SK-N-SH (cell line): ENCODE measurements around the gene VANGL1.

Source experiments
- POLR2AphosphoS5 ChIP-seq: IDR thresholded peaks from 2 replicates; pipeline ENCODE4 v1.6.1; 2012; ENCODE audit warnings: low read depth, low read length
- TF ChIP-seq, protein P1 (sequence below): fragments of 200-600 bp; sonication (generic); IDR thresholded peaks from 2 replicates; pipeline ENCODE4 v1.6.1; 2017; ENCODE audit warnings: antibody characterized with exemption, mild to moderate bottlenecking, moderate library complexity

DNA sequence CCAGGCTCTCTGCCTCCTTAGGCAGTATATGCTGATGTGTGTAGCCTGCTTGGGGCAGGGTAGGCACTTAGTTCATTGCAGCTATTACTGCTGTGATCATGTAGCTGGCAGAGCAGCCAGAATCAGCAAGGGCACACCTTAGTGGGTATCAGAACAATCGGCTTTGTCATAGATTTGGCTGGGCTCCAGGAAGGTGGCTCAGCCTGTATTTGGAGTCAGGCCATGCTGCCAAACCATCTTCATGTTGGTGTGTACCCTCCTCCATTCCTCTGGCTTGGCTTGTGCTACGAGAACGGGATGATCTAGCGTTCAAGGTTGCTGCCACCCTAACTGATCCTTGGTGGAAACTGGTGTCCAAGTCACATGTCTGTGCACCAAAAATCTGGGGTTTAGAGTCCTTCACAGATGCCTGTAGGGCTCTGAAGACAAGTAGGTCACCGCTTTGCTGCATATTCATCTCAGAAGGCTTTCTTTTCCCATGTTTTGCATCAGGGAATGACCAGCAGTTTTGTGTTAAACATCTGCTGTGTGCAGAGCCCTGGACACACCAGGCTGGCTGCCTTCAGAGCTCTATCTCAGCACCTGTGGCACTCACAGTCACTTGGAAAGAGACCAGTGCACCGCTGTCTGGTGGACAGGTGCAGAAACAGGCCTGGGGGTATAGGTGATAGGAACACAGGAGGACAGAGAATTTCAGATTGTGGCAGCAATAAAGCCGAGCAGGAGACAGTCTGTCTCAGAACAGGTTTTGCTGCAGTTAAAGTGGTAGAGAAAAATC lies 23.7 kb downstream of the VANGL1 start:
- TF ChIP-seq POLR2AphosphoS5: no peak
- TF ChIP-seq, protein P1, sequence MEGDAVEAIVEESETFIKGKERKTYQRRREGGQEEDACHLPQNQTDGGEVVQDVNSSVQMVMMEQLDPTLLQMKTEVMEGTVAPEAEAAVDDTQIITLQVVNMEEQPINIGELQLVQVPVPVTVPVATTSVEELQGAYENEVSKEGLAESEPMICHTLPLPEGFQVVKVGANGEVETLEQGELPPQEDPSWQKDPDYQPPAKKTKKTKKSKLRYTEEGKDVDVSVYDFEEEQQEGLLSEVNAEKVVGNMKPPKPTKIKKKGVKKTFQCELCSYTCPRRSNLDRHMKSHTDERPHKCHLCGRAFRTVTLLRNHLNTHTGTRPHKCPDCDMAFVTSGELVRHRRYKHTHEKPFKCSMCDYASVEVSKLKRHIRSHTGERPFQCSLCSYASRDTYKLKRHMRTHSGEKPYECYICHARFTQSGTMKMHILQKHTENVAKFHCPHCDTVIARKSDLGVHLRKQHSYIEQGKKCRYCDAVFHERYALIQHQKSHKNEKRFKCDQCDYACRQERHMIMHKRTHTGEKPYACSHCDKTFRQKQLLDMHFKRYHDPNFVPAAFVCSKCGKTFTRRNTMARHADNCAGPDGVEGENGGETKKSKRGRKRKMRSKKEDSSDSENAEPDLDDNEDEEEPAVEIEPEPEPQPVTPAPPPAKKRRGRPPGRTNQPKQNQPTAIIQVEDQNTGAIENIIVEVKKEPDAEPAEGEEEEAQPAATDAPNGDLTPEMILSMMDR: no peak
